ENCODE measurements around the gene DISC1.

- no peak for TF ChIP-seq POLR2A (IDR thresholded peaks at IDR 0.05)
- no peak for TF ChIP-seq CTCF (IDR thresholded peaks at IDR 0.05)
Measured at GRCh38 chr1:231931146-231931545, 304.6 kb downstream of the DISC1 start.
